Body of pancreas (tissue), 4 donors: ENCODE measurements around the gene ZNF664. TPM values are rescaled to one million over a fixed set of nuclear protein-coding genes. Genes with fewer than 3 reads are reported as not detected.

Experiments used
- ATAC-seq: fragments of 150-250 bp; one replicate; pipeline ENCODE4 v1.9.1; 2016
- DNase-seq, 4 donors: peaks; one replicate each; pipeline ENCODE4 v3.0.0-alpha.2; 2019
- H3K27ac ChIP-seq, 4 donors: fragments of 200-600 bp; sonication (generic); 1 replicate in 3 of 4; 2 replicates in 1 of 4; pipeline versions ENCODE4 v1.5.1 to v1.6.1; 2016 to 2019; ENCODE audit warnings: mild to moderate bottlenecking in 1 of 4, mixed read lengths in 1 of 4, moderate library complexity in 1 of 4
- H3K27me3 ChIP-seq, 2 donors: fragments of 200-600 bp; sonication (generic); one replicate each; pipeline ENCODE4 v1.6.0; 2016; ENCODE audit warnings: mild to moderate bottlenecking in 1 of 2
- H3K36me3 ChIP-seq, 2 donors: fragments of 200-600 bp; sonication (generic); replicated peaks in 1 of 2; 2 replicates each; pipeline ENCODE4 v1.5.1; 2016; ENCODE audit warnings: low read depth in 2 of 2; ENCODE audit not compliant: insufficient read depth in 1 of 2
- H3K4me1 ChIP-seq: fragments of 200-600 bp; sonication (generic); one replicate; pipeline ENCODE4 v1.6.0; 2016
- H3K4me3 ChIP-seq, 2 donors: fragments of 200-600 bp; sonication (generic); 1 replicate in 1 of 2; 2 replicates in 1 of 2; pipeline ENCODE4 v1.5.1; 2016 to 2019
- H3K9me3 ChIP-seq, 3 donors: fragments of 200-600 bp; sonication (generic); 1 replicate in 2 of 3; 2 replicates in 1 of 3; pipeline ENCODE4 v1.5.1; 2016
- CTCF ChIP-seq, 7 experiments: fragments of 450-650 bp in 4 of 7; fragments of 200-600 bp in 3 of 7; sonication (generic) in 3 of 7; IDR thresholded peaks; one replicate each; pipeline ENCODE4 v1.5.1; 2016 to 2019; ENCODE audit warnings: antibody characterized with exemption in 7 of 7
- POLR2A ChIP-seq, 3 donors: fragments of 450-650 bp; IDR thresholded peaks; one replicate each; pipeline ENCODE4 v1.6.1; 2016; ENCODE audit warnings: antibody characterized with exemption in 3 of 3, mild to moderate bottlenecking in 2 of 3
- WGBS, 2 donors: methylation state at CpG; one replicate each; pipeline ENCODE4 v1.1.5; 2017; 5-methylcytosine and 5-hydroxymethylcytosine counted together
- intact Hi-C: fragments of 100-400 bp; cut with DNase I; formaldehyde crosslinking; loops from one replicate; pipeline ENCODE4 v1.15.1; 2023
- total RNA-seq, 2 donors: library from RNA; depleted of rRNA; stranded (reverse); fragments of >200 nt; gene quantifications; one replicate each; pipeline ENCODE4 v1.1.0, GENCODE V29; 2016

ZNF664 gene
- total RNA-seq, 2 donors from 2014 or later: 32.6 to 53.2 TPM

- intact Hi-C loops: no loop called here
- DNase-seq (no peak), ATAC-seq (no peak)
- no peak for TF ChIP-seq CTCF (IDR thresholded peaks at IDR 0.05)
- TF ChIP-seq POLR2A (IDR thresholded peaks at IDR 0.05): no peak
- no peaks in the 10 kb centered on the region for H3K36me3 ChIP-seq
- H3K9me3 ChIP-seq: no peaks in the 10 kb centered on the region
- WGBS, 2 donors: 86 to 89% methylated on average over 7 of the region's 7 CpGs
- no peaks in the 10 kb centered on the region for H3K4me1 ChIP-seq
- no peak overlapping the region for H3K27ac ChIP-seq
- H3K27me3 ChIP-seq: no peaks in the 10 kb centered on the region
- no peak overlapping the region for H3K4me3 ChIP-seq
Measured at GRCh38 chr12:123928897-123929296, 44.1 kb upstream of the ZNF664 start.

- Histone ChIP-seq H3K4me3 (no peak overlapping the region), H3K27ac (no peak overlapping the region), H3K27me3 (no peaks in the 10 kb centered on the region), H3K9me3 (no peaks in the 10 kb centered on the region), H3K36me3 (no peaks in the 10 kb centered on the region), H3K4me1 (no peaks in the 10 kb centered on the region)
- WGBS, 2 donors: 85 to 95% methylated on average over 7 to 9 of the region's 9 CpGs
- DNase-seq (no peak), ATAC-seq (no peak)
- TF ChIP-seq CTCF (IDR thresholded peaks at IDR 0.05) (no peak), POLR2A (IDR thresholded peaks at IDR 0.05) (no peak)
- intact Hi-C loops: no loop called here
Measured at GRCh38 chr12:123929946-123930583, 43.0 kb upstream of the ZNF664 start.

GRCh38 chr12:123931686-123932321 is 41.2 kb upstream of the ZNF664 start:
- Histone ChIP-seq H3K4me1 (no peaks in the 10 kb centered on the region), H3K36me3 (peaks cover 0 to 2% of the 10 kb centered on the region in 2 donors), H3K4me3 (no peak overlapping the region), H3K9me3 (no peaks in the 10 kb centered on the region), H3K27me3 (no peaks in the 10 kb centered on the region), H3K27ac (no peak overlapping the region)
- TF ChIP-seq POLR2A (IDR thresholded peaks at IDR 0.05) (no peak), CTCF (IDR thresholded peaks at IDR 0.05) (no peak)
- DNase-seq (no peak), ATAC-seq (no peak)
- WGBS, 2 donors: 88 to 89% methylated on average over 14 of the region's 14 CpGs
- intact Hi-C loops: no loop called here

GRCh38 chr12:123933214-123933613 is 39.8 kb upstream of the ZNF664 start:
- Histone ChIP-seq H3K36me3 (peaks cover 0 to 2% of the 10 kb centered on the region in 2 donors), H3K4me1 (no peaks in the 10 kb centered on the region), H3K27ac (no peak overlapping the region), H3K4me3 (no peak overlapping the region), H3K9me3 (no peaks in the 10 kb centered on the region), H3K27me3 (no peaks in the 10 kb centered on the region)
- DNase-seq: no peak
- WGBS, 2 donors: 90 to 93% methylated on average over 13 to 14 of the region's 14 CpGs
- TF ChIP-seq CTCF (IDR thresholded peaks at IDR 0.05) (no peak), POLR2A (IDR thresholded peaks at IDR 0.05) (no peak)
- ATAC-seq: no peak
- intact Hi-C loops: no loop called here
